Neural cell (in vitro differentiated cells): Measurements from ENCODE around the gene AKAP6.

Experiments
- EZH2 ChIP-seq: fragments of 200-600, 300-800 bp; shearing (Covaris generic), sonication (generic); IDR thresholded peaks from 2 replicates; pipeline ENCODE4 v1.6.1; 2014; ENCODE audit warnings: antibody characterized with exemption, low read length, borderline replicate concordance, mild to moderate bottlenecking; ENCODE audit not compliant: insufficient read depth, poor library complexity, severe bottlenecking
- MXI1 ChIP-seq: fragments of 450-650 bp; conservative IDR thresholded peaks from 2 replicates; pipeline ENCODE4 v1.6.1; 2014; ENCODE audit warnings: antibody characterized with exemption, mild to moderate bottlenecking; ENCODE audit not compliant: poor library complexity, severe bottlenecking
- POLR2AphosphoS5 ChIP-seq: IDR thresholded peaks from 2 replicates; pipeline ENCODE4 v1.6.1; 2012
- SMC3 ChIP-seq: fragments of 450-650 bp; conservative IDR thresholded peaks from 2 replicates; pipeline ENCODE4 v1.6.1; 2014; ENCODE audit warnings: antibody characterized with exemption, mild to moderate bottlenecking, moderate library complexity; ENCODE audit not compliant: poor library complexity
- TAF1 ChIP-seq: IDR thresholded peaks from 2 replicates; pipeline ENCODE4 v1.6.1; 2012; ENCODE audit warnings: low read depth
- TF ChIP-seq, protein P1 (sequence below): fragments of 450-650 bp; IDR thresholded peaks from 2 replicates; pipeline ENCODE4 v1.5.1; 2014; ENCODE audit warnings: antibody characterized with exemption, mild to moderate bottlenecking, moderate library complexity; ENCODE audit not compliant: poor library complexity, severe bottlenecking

DNA sequence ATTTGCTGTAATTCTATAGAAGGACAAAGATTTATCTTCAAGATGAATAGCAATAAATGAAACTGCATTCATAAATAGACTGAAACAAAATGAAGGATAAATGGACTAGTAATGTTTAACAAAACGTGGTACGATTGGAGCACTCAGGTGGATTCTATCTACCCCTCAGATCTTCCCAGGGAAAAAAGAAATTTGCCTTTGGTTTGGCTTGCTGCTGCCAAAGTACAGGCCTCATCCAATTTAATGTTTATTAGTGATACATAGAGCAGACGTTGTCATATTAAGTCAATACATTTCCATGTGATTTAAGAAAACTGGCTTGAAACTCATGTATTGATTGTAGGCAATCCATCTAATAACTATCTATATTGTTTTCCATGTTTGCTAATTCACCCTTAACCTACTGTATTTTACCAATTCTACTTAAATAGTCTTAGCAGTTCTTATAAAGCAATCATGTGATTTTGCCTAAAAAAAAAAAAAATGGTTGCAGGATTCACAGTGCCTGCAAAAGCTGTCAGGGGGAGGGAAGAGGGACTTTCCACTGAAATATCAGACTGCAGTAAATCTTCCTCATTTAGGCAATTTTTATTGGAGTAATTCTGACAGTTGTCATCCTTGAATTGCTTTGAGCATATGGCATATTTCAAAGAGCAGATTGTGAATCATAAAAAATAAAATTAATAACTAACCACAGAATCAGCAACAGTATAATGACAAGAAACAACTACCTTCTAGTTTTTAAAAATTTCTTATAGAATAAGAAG is 367.4 kb downstream of the AKAP6 start:
- TF ChIP-seq, protein P1, sequence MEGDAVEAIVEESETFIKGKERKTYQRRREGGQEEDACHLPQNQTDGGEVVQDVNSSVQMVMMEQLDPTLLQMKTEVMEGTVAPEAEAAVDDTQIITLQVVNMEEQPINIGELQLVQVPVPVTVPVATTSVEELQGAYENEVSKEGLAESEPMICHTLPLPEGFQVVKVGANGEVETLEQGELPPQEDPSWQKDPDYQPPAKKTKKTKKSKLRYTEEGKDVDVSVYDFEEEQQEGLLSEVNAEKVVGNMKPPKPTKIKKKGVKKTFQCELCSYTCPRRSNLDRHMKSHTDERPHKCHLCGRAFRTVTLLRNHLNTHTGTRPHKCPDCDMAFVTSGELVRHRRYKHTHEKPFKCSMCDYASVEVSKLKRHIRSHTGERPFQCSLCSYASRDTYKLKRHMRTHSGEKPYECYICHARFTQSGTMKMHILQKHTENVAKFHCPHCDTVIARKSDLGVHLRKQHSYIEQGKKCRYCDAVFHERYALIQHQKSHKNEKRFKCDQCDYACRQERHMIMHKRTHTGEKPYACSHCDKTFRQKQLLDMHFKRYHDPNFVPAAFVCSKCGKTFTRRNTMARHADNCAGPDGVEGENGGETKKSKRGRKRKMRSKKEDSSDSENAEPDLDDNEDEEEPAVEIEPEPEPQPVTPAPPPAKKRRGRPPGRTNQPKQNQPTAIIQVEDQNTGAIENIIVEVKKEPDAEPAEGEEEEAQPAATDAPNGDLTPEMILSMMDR, result no peak
- no peak for TF ChIP-seq EZH2
- TF ChIP-seq TAF1, result no peak
- no peak for TF ChIP-seq MXI1
- TF ChIP-seq POLR2AphosphoS5, result no peak
- no peak for TF ChIP-seq SMC3
